COLO829 (cell line): ENCODE measurements around the gene NFE2L2.
"Not testable (repeated sequence)": the region's sequence is repeated elsewhere in the genome, so short reads cannot be mapped to it uniquely, and the experiment has no call there.

ENCODE experiments used
- DNase-seq: peaks from one replicate; pipeline ENCODE4 v3.0.0; 2012; ENCODE audit warnings: low spot score

The NFE2L2 gene

GRCh38 chr2:177279847-177280246 is 15.3 kb upstream of the NFE2L2 start:
- no peak for DNase-seq

- no peak for DNase-seq
Observed at GRCh38 chr2:177275743-177276055, 11.2 kb upstream of the NFE2L2 start.

GRCh38 chr2:177275040-177275742 is 10.7 kb upstream of the NFE2L2 start:
- DNase-seq, result no peak

GRCh38 chr2:177273408-177273807 is 8.9 kb upstream of the NFE2L2 start:
- DNase-seq, result no peak

GRCh38 chr2:177272765-177273164 is 8.2 kb upstream of the NFE2L2 start:
- no peak for DNase-seq

GRCh38 chr2:177271981-177272666 is 7.6 kb upstream of the NFE2L2 start:
- DNase-seq, result no peak

- no peak for DNase-seq
Observed at GRCh38 chr2:177270531-177270930, 6.0 kb upstream of the NFE2L2 start.

GRCh38 chr2:177268901-177269300 is 4.4 kb upstream of the NFE2L2 start:
- DNase-seq, result no peak

- no peak for DNase-seq
Observed at GRCh38 chr2:177268187-177268871, 3.8 kb upstream of the NFE2L2 start.

- not testable (repeated sequence) for DNase-seq
Observed at GRCh38 chr2:177266955-177267354, 2.4 kb upstream of the NFE2L2 start.

GRCh38 chr2:177265824-177266817 is 1.6 kb upstream of the NFE2L2 start:
- DNase-seq, result no peak

- DNase-seq, result no peak
Observed at GRCh38 chr2:177264209-177264692, 276 bp downstream of the NFE2L2 start.

- peak; percentile 91 for DNase-seq
Observed at GRCh38 chr2:177263451-177264208, 897 bp downstream of the NFE2L2 start.

- no peak for DNase-seq
Observed at GRCh38 chr2:177262958-177263450, 1.5 kb downstream of the NFE2L2 start.

GRCh38 chr2:177262092-177262491 is 2.4 kb downstream of the NFE2L2 start:
- no peak for DNase-seq

- no peak for DNase-seq
Observed at GRCh38 chr2:177261116-177262060, 3.1 kb downstream of the NFE2L2 start.

- DNase-seq, result no peak
Observed at GRCh38 chr2:177260379-177260778, 4.1 kb downstream of the NFE2L2 start.

- no peak for DNase-seq
Observed at GRCh38 chr2:177258059-177258458, 6.5 kb downstream of the NFE2L2 start.

GRCh38 chr2:177257471-177257870 is 7.1 kb downstream of the NFE2L2 start:
- DNase-seq, result no peak

- DNase-seq, result no peak
Observed at GRCh38 chr2:177256695-177257094, 7.8 kb downstream of the NFE2L2 start.
